Nephron progenitor cell (in vitro differentiated cells): ENCODE results near the gene MYH10.

Experiments
- DNase-seq: peaks from one replicate; pipeline ENCODE4 v3.0.0; 2021
- H3K27ac Mint-ChIP-seq: 2 replicates; pipeline ENCODE4 v1.8.0; 2021; ENCODE audit warnings: mild to moderate bottlenecking, moderate library complexity, mixed read lengths
- H3K27me3 Mint-ChIP-seq: 2 replicates; pipeline ENCODE4 v1.8.0; 2021; ENCODE audit warnings: mild to moderate bottlenecking, low read depth, mixed read lengths; ENCODE audit not compliant: poor library complexity
- H3K36me3 Mint-ChIP-seq: 2 replicates; pipeline ENCODE4 v1.8.0; 2021; ENCODE audit warnings: low read depth, mixed read lengths
- H3K4me1 Mint-ChIP-seq: 2 replicates; pipeline ENCODE4 v1.8.0; 2021; ENCODE audit warnings: mixed read lengths
- H3K4me3 Mint-ChIP-seq: 2 replicates; pipeline ENCODE4 v1.8.0; 2021; ENCODE audit warnings: mild to moderate bottlenecking, moderate library complexity, mixed read lengths
- H3K9me3 Mint-ChIP-seq: 2 replicates; pipeline ENCODE4 v1.8.0; 2021; ENCODE audit warnings: mild to moderate bottlenecking, moderate library complexity, mixed read lengths
- TF ChIP-seq, protein P1 (sequence below): fragments of 200-600 bp; sonication (generic); IDR thresholded peaks from 2 replicates; pipeline ENCODE4 v1.5.0; 2021; ENCODE audit warnings: antibody characterized with exemption

The MYH10 gene

GRCh38 chr17:8598913-8599312 is 31.6 kb downstream of the MYH10 start:
- H3K27ac Mint-ChIP-seq, result no peak overlapping the region
- peaks cover 9% of the 10 kb centered on the region for H3K9me3 Mint-ChIP-seq
- no peak overlapping the region for H3K4me3 Mint-ChIP-seq
- H3K36me3 Mint-ChIP-seq, result peaks cover 34% of the 10 kb centered on the region
- DNase-seq, result no peak
- no peaks in the 10 kb centered on the region for H3K27me3 Mint-ChIP-seq
- TF ChIP-seq, protein P1, sequence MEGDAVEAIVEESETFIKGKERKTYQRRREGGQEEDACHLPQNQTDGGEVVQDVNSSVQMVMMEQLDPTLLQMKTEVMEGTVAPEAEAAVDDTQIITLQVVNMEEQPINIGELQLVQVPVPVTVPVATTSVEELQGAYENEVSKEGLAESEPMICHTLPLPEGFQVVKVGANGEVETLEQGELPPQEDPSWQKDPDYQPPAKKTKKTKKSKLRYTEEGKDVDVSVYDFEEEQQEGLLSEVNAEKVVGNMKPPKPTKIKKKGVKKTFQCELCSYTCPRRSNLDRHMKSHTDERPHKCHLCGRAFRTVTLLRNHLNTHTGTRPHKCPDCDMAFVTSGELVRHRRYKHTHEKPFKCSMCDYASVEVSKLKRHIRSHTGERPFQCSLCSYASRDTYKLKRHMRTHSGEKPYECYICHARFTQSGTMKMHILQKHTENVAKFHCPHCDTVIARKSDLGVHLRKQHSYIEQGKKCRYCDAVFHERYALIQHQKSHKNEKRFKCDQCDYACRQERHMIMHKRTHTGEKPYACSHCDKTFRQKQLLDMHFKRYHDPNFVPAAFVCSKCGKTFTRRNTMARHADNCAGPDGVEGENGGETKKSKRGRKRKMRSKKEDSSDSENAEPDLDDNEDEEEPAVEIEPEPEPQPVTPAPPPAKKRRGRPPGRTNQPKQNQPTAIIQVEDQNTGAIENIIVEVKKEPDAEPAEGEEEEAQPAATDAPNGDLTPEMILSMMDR, result no peak
- no peaks in the 10 kb centered on the region for H3K4me1 Mint-ChIP-seq

GRCh38 chr17:8593830-8594229 is 36.7 kb downstream of the MYH10 start:
- TF ChIP-seq, protein P1, result no peak
- Mint-ChIP-seq H3K4me3 (no peak overlapping the region), H3K36me3 (peaks cover 78% of the 10 kb centered on the region), H3K27me3 (no peaks in the 10 kb centered on the region), H3K9me3 (peaks cover 26% of the 10 kb centered on the region), H3K27ac (no peak overlapping the region), H3K4me1 (peaks cover 5% of the 10 kb centered on the region)
- DNase-seq, result no peak

- no peak for DNase-seq
- Mint-ChIP-seq H3K4me3 (no peak overlapping the region), H3K27ac (no peak overlapping the region), H3K4me1 (peaks cover 5% of the 10 kb centered on the region), H3K36me3 (peaks cover 84% of the 10 kb centered on the region), H3K9me3 (peaks cover 26% of the 10 kb centered on the region), H3K27me3 (no peaks in the 10 kb centered on the region)
- TF ChIP-seq, protein P1, result no peak
Observed at GRCh38 chr17:8593276-8593675, 37.2 kb downstream of the MYH10 start.

DNA sequence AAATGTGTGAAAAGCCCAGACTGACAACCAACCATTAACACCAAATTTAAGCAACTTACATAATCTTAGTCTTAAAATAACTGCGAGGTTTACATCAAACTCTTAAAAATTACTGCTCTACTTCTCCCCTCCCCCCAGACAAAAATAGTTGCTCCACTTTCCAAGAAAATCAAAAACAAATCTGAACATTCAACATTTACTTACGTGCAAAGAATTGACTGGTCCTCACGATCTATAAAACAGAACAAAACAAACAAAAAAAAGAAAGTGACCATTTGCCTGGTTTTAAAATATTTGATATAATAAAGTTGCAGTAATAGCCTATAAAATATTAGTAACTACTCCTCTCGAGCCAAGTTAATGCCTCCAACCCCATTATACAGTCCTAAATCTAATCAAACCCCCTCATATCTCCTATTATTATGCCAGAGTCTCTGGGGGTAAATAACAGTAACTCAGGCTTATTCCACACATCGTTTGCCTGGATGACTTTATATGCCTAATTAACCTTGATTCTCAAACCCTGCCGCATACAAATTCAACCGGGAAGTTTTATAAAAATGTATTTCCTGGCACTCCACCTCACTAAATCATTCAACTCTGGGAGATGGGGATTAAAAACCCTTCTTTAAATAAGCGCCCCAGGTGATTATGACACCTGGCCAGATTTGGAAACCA is 41.5 kb downstream of the MYH10 start:
- H3K36me3 Mint-ChIP-seq, result peaks cover 87% of the 10 kb centered on the region

GRCh38 chr17:8586766-8587165 is 43.8 kb downstream of the MYH10 start:
- Mint-ChIP-seq H3K27ac (no peak overlapping the region), H3K4me3 (no peak overlapping the region), H3K36me3 (peaks cover 79% of the 10 kb centered on the region), H3K9me3 (peaks cover 6% of the 10 kb centered on the region), H3K27me3 (no peaks in the 10 kb centered on the region), H3K4me1 (peaks cover 5% of the 10 kb centered on the region)
- TF ChIP-seq, protein P1, result no peak
- no peak for DNase-seq

More for the DNA sequence above, 41.5 kb downstream of the MYH10 start:
- TF ChIP-seq, protein P1, result no peak
- no peak overlapping the region for H3K27ac Mint-ChIP-seq
- H3K27me3 Mint-ChIP-seq, result no peaks in the 10 kb centered on the region
- H3K4me3 Mint-ChIP-seq, result no peak overlapping the region
- peaks cover 22% of the 10 kb centered on the region for H3K9me3 Mint-ChIP-seq
- no peak for DNase-seq
- H3K4me1 Mint-ChIP-seq, result peaks cover 5% of the 10 kb centered on the region

- DNase-seq, result no peak
- Mint-ChIP-seq H3K4me3 (no peak overlapping the region), H3K4me1 (peaks cover 5% of the 10 kb centered on the region), H3K27ac (no peak overlapping the region), H3K9me3 (peaks cover 6% of the 10 kb centered on the region), H3K27me3 (no peaks in the 10 kb centered on the region), H3K36me3 (peaks cover 73% of the 10 kb centered on the region)
- TF ChIP-seq, protein P1, result no peak
Observed at GRCh38 chr17:8585911-8586310, 44.6 kb downstream of the MYH10 start.
